Measurements from ENCODE around the gene RRP12. TPM values are rescaled to one million over a fixed set of nuclear protein-coding genes. Genes with fewer than 3 reads are reported as not detected.
A peak's percentile ranks its signal among the peaks of the same experiment; 100 is the strongest.

Gene RRP12
- total and polyA plus RNA-seq, 9 of the 15 experiments (the other 6 are each of a cell fraction or from before 2014, with no cell fraction given), result 4.6 to 68.2 (median 21.8) TPM

DNA sequence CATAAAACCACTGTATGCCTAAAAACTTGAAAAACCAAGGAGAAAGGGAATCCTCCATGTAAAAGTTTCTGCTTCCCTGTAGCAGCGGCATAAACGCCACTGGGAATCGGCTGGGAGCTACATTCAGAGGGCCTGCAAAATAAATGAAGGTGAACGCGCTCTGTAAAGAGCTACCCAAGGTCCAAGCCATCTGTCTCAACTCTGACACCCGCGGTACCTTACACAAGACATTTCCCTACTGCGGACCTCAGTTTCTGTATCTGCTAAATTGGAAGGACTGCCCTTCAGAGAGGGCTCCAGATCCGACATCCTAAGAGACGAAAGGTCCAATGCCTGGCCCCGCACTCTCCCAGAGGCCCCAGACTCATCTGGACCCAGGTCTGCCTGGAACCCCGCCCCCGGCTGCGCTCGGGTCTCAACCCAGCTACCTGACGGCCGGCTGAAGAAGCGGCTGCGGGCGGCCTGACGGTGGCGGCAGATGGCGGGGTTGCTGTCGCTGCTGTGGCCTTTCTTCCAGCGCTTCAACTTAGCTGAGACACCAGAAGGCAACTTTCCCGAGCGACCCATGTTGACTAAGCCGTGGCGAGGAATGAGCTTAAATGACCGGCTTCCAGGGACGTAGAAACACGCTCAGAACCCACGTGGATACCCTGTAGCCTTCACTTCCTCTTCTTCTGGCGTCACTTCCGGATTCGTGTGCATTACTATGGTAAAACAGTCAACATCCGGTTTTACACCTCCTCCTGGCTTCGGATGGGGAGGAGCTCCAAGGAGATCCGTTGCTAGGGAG, at the start of gene RRP12 (continued):
- TF ChIP-seq, protein P1, sequence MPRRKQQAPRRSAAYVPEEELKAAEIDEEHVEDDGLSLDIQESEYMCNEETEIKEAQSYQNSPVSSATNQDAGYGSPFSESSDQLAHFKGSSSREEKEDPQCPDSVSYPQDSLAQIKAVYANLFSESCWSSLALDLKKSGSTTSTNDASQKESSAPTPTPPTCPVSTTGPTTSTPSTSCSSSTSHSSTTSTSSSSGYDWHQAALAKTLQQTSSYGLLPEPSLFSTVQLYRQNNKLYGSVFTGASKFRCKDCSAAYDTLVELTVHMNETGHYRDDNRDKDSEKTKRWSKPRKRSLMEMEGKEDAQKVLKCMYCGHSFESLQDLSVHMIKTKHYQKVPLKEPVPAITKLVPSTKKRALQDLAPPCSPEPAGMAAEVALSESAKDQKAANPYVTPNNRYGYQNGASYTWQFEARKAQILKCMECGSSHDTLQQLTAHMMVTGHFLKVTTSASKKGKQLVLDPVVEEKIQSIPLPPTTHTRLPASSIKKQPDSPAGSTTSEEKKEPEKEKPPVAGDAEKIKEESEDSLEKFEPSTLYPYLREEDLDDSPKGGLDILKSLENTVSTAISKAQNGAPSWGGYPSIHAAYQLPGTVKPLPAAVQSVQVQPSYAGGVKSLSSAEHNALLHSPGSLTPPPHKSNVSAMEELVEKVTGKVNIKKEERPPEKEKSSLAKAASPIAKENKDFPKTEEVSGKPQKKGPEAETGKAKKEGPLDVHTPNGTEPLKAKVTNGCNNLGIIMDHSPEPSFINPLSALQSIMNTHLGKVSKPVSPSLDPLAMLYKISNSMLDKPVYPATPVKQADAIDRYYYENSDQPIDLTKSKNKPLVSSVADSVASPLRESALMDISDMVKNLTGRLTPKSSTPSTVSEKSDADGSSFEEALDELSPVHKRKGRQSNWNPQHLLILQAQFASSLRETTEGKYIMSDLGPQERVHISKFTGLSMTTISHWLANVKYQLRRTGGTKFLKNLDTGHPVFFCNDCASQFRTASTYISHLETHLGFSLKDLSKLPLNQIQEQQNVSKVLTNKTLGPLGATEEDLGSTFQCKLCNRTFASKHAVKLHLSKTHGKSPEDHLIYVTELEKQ (CRISPR knock-in tag; IDR thresholded peaks at IDR 0.05), result no peak
- TF ChIP-seq JUND (IDR thresholded peaks at IDR 0.05; ENCODE audit: borderline replicate concordance, low read depth, low read length) (peak; percentile 45; the same call in 1 of the 2 replicates), JUND (tag; IDR thresholded peaks at IDR 0.05; ENCODE audit: borderline replicate concordance, low read depth, low read length) (peak; percentile 27; the same call in 1 of the 3 replicates), IFI16 (CRISPR knock-in tag; IDR thresholded peaks at IDR 0.05) (no peak), ARID2 (IDR thresholded peaks at IDR 0.05) (no peak), ZNF75A (CRISPR knock-in tag; IDR thresholded peaks at IDR 0.05) (no peak), SUPT5H (IDR thresholded peaks at IDR 0.05) (peak; percentile 45; the same call in 1 of the 2 replicates), CSDE1 (IDR thresholded peaks at IDR 0.05) (peak in 1 of 2 experiments; percentile 87; a peak in 1 of 4 replicates), HMG20A (CRISPR knock-in tag; conservative IDR thresholded peaks at IDR 0.05) (no peak), POLR2A (conservative IDR thresholded peaks at IDR 0.05) (peak; percentile 72), MEF2A (IDR thresholded peaks at IDR 0.05; ENCODE audit: control insufficient read depth, low read depth, low read length) (no peak), ZNF121 (CRISPR knock-in tag; conservative IDR thresholded peaks at IDR 0.05) (no peak), ZNF146 (CRISPR knock-in tag; IDR thresholded peaks at IDR 0.05; ENCODE audit: unreplicated experiment) (no peak), TAF7 (tag; IDR thresholded peaks at IDR 0.05) (no peak), KLF10 (CRISPR knock-in tag; IDR thresholded peaks at IDR 0.05) (no peak), SNRNP70 (optimal IDR thresholded peaks at IDR 0.05; ENCODE audit: low read depth, low read length) (no peak), SIN3B (IDR thresholded peaks at IDR 0.05; ENCODE audit: low read depth) (peak; percentile 58), FOXK2 (conservative IDR thresholded peaks at IDR 0.05 in 1 of 2, IDR thresholded peaks at IDR 0.05 in 1 of 2; ENCODE audit: low read depth in 2 of 2) (peak; percentile 96 to 98), ZNF445 (CRISPR knock-in tag; IDR thresholded peaks at IDR 0.05; ENCODE audit: low read depth) (no peak)
- TF ChIP-seq, protein P2, sequence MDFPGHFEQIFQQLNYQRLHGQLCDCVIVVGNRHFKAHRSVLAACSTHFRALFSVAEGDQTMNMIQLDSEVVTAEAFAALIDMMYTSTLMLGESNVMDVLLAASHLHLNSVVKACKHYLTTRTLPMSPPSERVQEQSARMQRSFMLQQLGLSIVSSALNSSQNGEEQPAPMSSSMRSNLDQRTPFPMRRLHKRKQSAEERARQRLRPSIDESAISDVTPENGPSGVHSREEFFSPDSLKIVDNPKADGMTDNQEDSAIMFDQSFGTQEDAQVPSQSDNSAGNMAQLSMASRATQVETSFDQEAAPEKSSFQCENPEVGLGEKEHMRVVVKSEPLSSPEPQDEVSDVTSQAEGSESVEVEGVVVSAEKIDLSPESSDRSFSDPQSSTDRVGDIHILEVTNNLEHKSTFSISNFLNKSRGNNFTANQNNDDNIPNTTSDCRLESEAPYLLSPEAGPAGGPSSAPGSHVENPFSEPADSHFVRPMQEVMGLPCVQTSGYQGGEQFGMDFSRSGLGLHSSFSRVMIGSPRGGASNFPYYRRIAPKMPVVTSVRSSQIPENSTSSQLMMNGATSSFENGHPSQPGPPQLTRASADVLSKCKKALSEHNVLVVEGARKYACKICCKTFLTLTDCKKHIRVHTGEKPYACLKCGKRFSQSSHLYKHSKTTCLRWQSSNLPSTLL (IDR thresholded peaks at IDR 0.05), result no peak
- TF ChIP-seq, protein P3, sequence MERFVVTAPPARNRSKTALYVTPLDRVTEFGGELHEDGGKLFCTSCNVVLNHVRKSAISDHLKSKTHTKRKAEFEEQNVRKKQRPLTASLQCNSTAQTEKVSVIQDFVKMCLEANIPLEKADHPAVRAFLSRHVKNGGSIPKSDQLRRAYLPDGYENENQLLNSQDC (CRISPR knock-in tag; IDR thresholded peaks at IDR 0.05), result no peak
- TF ChIP-seq, protein P4, sequence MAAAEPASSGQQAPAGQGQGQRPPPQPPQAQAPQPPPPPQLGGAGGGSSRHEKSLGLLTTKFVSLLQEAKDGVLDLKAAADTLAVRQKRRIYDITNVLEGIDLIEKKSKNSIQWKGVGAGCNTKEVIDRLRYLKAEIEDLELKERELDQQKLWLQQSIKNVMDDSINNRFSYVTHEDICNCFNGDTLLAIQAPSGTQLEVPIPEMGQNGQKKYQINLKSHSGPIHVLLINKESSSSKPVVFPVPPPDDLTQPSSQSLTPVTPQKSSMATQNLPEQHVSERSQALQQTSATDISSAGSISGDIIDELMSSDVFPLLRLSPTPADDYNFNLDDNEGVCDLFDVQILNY (CRISPR knock-in tag; IDR thresholded peaks at IDR 0.05), result 0 out of 2 replicates have a peak, but pooled peaks have one; percentile 17

All from K562 (cell line).